C4-2B (cell line): ENCODE measurements around the gene SLCO3A1.

Source experiments
- ZFX ChIP-seq: fragments of 450-650 bp; IDR thresholded peaks from 2 replicates; pipeline ENCODE4 v1.6.1; 2017
- TF ChIP-seq, protein P1 (sequence below): fragments of 450-650 bp; conservative IDR thresholded peaks from 2 replicates; pipeline ENCODE4 v1.5.1; 2017; ENCODE audit warnings: mild to moderate bottlenecking

- TF ChIP-seq, protein P1, sequence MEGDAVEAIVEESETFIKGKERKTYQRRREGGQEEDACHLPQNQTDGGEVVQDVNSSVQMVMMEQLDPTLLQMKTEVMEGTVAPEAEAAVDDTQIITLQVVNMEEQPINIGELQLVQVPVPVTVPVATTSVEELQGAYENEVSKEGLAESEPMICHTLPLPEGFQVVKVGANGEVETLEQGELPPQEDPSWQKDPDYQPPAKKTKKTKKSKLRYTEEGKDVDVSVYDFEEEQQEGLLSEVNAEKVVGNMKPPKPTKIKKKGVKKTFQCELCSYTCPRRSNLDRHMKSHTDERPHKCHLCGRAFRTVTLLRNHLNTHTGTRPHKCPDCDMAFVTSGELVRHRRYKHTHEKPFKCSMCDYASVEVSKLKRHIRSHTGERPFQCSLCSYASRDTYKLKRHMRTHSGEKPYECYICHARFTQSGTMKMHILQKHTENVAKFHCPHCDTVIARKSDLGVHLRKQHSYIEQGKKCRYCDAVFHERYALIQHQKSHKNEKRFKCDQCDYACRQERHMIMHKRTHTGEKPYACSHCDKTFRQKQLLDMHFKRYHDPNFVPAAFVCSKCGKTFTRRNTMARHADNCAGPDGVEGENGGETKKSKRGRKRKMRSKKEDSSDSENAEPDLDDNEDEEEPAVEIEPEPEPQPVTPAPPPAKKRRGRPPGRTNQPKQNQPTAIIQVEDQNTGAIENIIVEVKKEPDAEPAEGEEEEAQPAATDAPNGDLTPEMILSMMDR: no peak
- no peak for TF ChIP-seq ZFX
Measured at GRCh38 chr15:91857772-91858171, 4.3 kb downstream of the SLCO3A1 start.
